SK-N-SH treated with all-trans-retinoic acid at 6 μM for 48 hours (cell line): ENCODE results near the gene SERGEF.
"Not testable (repeated sequence)": the region's sequence is repeated elsewhere in the genome, so short reads cannot be mapped to it uniquely, and the experiment has no call there.

Experiments
- ATAC-seq: fragments of 200-7000 bp; cut with Tn5 transposase; 3 replicates; pipeline ENCODE4 v1.9.1; 2020; ENCODE audit warnings: mild to moderate bottlenecking, moderate library complexity
- BACH2 ChIP-seq: fragments of 250-450 bp; sonication (Bioruptor Pico); IDR thresholded peaks from 2 replicates; pipeline ENCODE4 v1.9.0; 2021; ENCODE audit warnings: mild to moderate bottlenecking, borderline replicate concordance
- ESRRG ChIP-seq: fragments of 250-450 bp; sonication (Bioruptor Pico); IDR thresholded peaks from 2 replicates; pipeline ENCODE4 v1.6.1; 2021; ENCODE audit warnings: mild to moderate bottlenecking
- GLIS3 ChIP-seq: fragments of 250-450 bp; sonication (Bioruptor Pico); IDR thresholded peaks from 2 replicates; pipeline ENCODE4 v1.5.0; 2020; ENCODE audit warnings: mild to moderate bottlenecking, moderate library complexity
- ISL1 ChIP-seq: fragments of 250-450 bp; sonication (Bioruptor Pico); IDR thresholded peaks from 2 replicates; pipeline ENCODE4 v2.1.2; 2022; ENCODE audit warnings: mild to moderate bottlenecking, moderate library complexity
- OSR1 ChIP-seq: fragments of 250-450 bp; sonication (Bioruptor Pico); IDR thresholded peaks from 2 replicates; pipeline ENCODE4 v1.8.0; 2022; ENCODE audit warnings: moderate library complexity, mild to moderate bottlenecking, inconsistent platforms
- PPARA ChIP-seq: fragments of 250-450 bp; sonication (Bioruptor Pico); IDR thresholded peaks from 2 replicates; pipeline ENCODE4 v1.5.0; 2020; ENCODE audit warnings: mild to moderate bottlenecking, borderline replicate concordance
- RARB ChIP-seq: fragments of 250-450 bp; sonication (Bioruptor Pico); IDR thresholded peaks from 2 replicates; pipeline ENCODE4 v1.8.0; 2021; ENCODE audit warnings: mild to moderate bottlenecking, moderate library complexity
- SNAI2 ChIP-seq: fragments of 250-450 bp; sonication (Bioruptor Pico); IDR thresholded peaks from 2 replicates; pipeline ENCODE4 v1.5.0; 2020; ENCODE audit warnings: mild to moderate bottlenecking, moderate library complexity
- TOX ChIP-seq: fragments of 250-450 bp; sonication (Bioruptor Pico); IDR thresholded peaks from 2 replicates; pipeline ENCODE4 v1.8.0; 2021; ENCODE audit warnings: mild to moderate bottlenecking, moderate library complexity, borderline replicate concordance
- ZC3H10 ChIP-seq: fragments of 250-450 bp; sonication (Bioruptor Pico); IDR thresholded peaks from 2 replicates; pipeline ENCODE4 v1.5.1; 2021; ENCODE audit warnings: mild to moderate bottlenecking, moderate library complexity
- ZFP3 ChIP-seq: fragments of 250-450 bp; sonication (Bioruptor Pico); IDR thresholded peaks from 2 replicates; pipeline ENCODE4 v1.5.0; 2020; ENCODE audit warnings: mild to moderate bottlenecking, moderate library complexity
- ZFP30 ChIP-seq: fragments of 450-650 bp; formaldehyde crosslinking; IDR thresholded peaks from 2 replicates; pipeline ENCODE4 v1.5.0; 2022; ENCODE audit warnings: mild to moderate bottlenecking, moderate library complexity
- ZNF565 ChIP-seq: fragments of 450-650 bp; formaldehyde crosslinking; conservative IDR thresholded peaks from 2 replicates; pipeline ENCODE4 v1.5.0; 2020; ENCODE audit warnings: low read depth, mild to moderate bottlenecking, moderate library complexity
- ZNF70 ChIP-seq: fragments of 450-650 bp; formaldehyde crosslinking; IDR thresholded peaks from 2 replicates; pipeline ENCODE4 v1.5.0; 2020; ENCODE audit warnings: mild to moderate bottlenecking, moderate library complexity
- ZNF8 ChIP-seq: fragments of 450-650 bp; formaldehyde crosslinking; IDR thresholded peaks from 2 replicates; pipeline ENCODE4 v1.5.0; 2020; ENCODE audit warnings: mild to moderate bottlenecking, moderate library complexity
- TF ChIP-seq, protein P1 (sequence below): fragments of 250-450 bp; sonication (Bioruptor Pico); IDR thresholded peaks from 2 replicates; pipeline ENCODE4 v1.5.1; 2020; ENCODE audit warnings: low read depth, mild to moderate bottlenecking, moderate library complexity
- TF ChIP-seq, protein P2 (sequence below): fragments of 250-450 bp; sonication (Bioruptor Pico); IDR thresholded peaks from 2 replicates; pipeline ENCODE4 v1.5.0; 2020; ENCODE audit warnings: mild to moderate bottlenecking, moderate library complexity
- TF ChIP-seq, protein P3 (sequence below): fragments of 250-450 bp; sonication (Bioruptor Pico); IDR thresholded peaks from 2 replicates; pipeline ENCODE4 v1.8.0; 2020; ENCODE audit warnings: mild to moderate bottlenecking, moderate library complexity, borderline replicate concordance
- TF ChIP-seq, protein P4 (sequence below): fragments of 250-450 bp; sonication (Bioruptor Pico); IDR thresholded peaks from 2 replicates; pipeline ENCODE4 v1.5.1; 2021; ENCODE audit warnings: mild to moderate bottlenecking, moderate library complexity

SERGEF gene

DNA sequence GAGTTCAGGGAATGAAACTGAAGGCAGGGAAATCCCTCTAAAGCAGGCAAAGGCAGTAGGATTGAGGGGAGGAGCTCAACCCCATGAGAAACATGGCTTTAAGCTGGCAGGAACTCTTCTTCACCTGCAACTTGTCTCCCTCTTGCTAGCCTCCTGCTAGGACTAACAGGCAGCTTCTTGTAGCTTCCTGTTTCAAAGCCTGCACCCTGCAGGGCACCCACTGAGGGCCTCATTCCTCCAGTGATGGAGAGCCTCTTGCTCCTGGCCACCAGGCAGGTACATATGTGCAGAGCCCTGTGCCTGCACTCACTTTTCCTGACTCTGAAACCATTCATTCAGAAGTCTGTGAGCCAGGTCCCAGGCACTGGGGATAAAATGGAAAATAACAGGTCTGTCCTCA lies 137.0 kb downstream of the SERGEF start:
- TF ChIP-seq, protein P1, sequence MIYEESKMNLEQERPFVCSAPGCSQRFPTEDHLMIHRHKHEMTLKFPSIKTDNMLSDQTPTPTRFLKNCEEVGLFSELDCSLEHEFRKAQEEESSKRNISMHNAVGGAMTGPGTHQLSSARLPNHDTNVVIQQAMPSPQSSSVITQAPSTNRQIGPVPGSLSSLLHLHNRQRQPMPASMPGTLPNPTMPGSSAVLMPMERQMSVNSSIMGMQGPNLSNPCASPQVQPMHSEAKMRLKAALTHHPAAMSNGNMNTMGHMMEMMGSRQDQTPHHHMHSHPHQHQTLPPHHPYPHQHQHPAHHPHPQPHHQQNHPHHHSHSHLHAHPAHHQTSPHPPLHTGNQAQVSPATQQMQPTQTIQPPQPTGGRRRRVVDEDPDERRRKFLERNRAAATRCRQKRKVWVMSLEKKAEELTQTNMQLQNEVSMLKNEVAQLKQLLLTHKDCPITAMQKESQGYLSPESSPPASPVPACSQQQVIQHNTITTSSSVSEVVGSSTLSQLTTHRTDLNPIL (CRISPR knock-in tag) = no peak
- TF ChIP-seq GLIS3 (CRISPR knock-in tag) (no peak), ISL1 (CRISPR knock-in tag) (no peak), OSR1 (no peak), RARB (CRISPR knock-in tag) (no peak), TOX (no peak), ZFP30 (no peak), ZNF70 (CRISPR knock-in tag) (no peak)
- TF ChIP-seq, all 23 proteins: peak for 0
- ATAC-seq = no peak

DNA sequence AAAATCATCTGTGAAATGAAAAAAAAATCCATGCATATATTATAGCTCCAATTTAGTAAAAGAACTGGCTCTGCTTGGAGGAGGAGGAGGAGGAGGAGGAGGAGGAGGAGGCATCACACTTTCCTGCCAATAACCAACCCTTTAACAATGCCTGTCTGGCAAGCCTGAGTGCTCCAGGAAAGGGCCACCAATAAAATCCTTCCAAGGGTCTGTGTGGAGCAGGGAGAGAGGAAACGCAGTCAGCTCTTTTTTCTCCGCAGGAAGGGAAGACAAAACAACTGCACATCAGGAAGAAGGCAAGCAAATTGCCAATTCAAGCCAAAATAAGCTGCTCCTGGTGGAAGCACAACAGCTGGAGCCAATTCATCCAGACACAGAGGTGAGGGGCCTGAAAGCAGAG lies 139.3 kb downstream of the SERGEF start:
- no peak for TF ChIP-seq ZNF70 (CRISPR knock-in tag)
- TF ChIP-seq, protein P1 (CRISPR knock-in tag) = no peak
- no peak for TF ChIP-seq TOX
- TF ChIP-seq ZNF8 (CRISPR knock-in tag) = no peak
- TF ChIP-seq ESRRG (CRISPR knock-in tag) = no peak
- ATAC-seq = no peak

DNA sequence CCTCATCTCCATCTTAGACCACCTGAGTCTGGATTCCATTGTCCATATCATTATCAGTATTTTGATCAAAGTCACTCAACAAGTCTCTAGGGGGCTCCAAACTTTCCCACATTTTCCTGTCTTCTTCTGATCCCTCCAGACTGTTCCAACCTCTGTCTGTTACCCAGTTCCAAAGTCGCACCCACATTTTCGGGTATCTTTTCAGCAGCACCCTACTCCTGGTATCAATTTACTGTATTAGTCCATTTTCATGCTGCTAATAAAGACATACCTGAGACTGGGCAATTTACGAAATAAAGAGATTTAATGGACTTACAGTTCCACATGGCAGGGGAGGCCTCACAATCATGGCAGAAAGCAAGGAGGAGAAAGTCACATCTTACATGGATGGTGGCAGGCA lies 144.4 kb downstream of the SERGEF start:
- ATAC-seq = not testable (repeated sequence)

DNA sequence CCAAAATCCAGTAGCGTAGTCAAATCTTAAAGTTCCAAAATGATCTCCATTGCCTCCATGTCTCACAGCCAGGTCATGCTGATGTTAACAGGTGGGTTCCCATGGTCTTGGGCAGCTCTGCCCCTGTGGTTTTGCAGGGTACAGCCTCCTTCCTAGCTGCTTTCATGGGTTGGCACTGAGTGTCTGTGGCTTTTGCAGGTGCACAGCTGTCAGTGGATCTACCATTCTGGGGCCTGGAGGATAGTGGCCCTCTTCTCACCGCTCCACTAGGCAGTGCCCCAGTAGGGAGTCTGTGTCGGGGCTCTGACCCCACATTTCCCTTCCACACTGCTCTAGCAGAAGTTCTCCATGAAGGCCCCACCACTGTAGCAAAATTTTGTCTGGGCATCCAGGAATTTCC lies 145.5 kb downstream of the SERGEF start:
- ATAC-seq = no peak
- TF ChIP-seq OSR1 (no peak), BACH2 (CRISPR knock-in tag) (no peak), ZNF70 (CRISPR knock-in tag) (no peak), ZNF565 (no peak), RARB (CRISPR knock-in tag) (no peak), ZC3H10 (CRISPR knock-in tag) (no peak), ESRRG (CRISPR knock-in tag) (no peak), TOX (no peak), ISL1 (CRISPR knock-in tag) (no peak), ZNF8 (CRISPR knock-in tag) (no peak), SNAI2 (no peak), PPARA (CRISPR knock-in tag) (no peak), ZFP3 (CRISPR knock-in tag) (no peak), ZFP30 (no peak), GLIS3 (CRISPR knock-in tag) (no peak)
- TF ChIP-seq, protein P2, sequence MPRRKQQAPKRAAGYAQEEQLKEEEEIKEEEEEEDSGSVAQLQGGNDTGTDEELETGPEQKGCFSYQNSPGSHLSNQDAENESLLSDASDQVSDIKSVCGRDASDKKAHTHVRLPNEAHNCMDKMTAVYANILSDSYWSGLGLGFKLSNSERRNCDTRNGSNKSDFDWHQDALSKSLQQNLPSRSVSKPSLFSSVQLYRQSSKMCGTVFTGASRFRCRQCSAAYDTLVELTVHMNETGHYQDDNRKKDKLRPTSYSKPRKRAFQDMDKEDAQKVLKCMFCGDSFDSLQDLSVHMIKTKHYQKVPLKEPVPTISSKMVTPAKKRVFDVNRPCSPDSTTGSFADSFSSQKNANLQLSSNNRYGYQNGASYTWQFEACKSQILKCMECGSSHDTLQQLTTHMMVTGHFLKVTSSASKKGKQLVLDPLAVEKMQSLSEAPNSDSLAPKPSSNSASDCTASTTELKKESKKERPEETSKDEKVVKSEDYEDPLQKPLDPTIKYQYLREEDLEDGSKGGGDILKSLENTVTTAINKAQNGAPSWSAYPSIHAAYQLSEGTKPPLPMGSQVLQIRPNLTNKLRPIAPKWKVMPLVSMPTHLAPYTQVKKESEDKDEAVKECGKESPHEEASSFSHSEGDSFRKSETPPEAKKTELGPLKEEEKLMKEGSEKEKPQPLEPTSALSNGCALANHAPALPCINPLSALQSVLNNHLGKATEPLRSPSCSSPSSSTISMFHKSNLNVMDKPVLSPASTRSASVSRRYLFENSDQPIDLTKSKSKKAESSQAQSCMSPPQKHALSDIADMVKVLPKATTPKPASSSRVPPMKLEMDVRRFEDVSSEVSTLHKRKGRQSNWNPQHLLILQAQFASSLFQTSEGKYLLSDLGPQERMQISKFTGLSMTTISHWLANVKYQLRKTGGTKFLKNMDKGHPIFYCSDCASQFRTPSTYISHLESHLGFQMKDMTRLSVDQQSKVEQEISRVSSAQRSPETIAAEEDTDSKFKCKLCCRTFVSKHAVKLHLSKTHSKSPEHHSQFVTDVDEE = no peak
- TF ChIP-seq, protein P3, sequence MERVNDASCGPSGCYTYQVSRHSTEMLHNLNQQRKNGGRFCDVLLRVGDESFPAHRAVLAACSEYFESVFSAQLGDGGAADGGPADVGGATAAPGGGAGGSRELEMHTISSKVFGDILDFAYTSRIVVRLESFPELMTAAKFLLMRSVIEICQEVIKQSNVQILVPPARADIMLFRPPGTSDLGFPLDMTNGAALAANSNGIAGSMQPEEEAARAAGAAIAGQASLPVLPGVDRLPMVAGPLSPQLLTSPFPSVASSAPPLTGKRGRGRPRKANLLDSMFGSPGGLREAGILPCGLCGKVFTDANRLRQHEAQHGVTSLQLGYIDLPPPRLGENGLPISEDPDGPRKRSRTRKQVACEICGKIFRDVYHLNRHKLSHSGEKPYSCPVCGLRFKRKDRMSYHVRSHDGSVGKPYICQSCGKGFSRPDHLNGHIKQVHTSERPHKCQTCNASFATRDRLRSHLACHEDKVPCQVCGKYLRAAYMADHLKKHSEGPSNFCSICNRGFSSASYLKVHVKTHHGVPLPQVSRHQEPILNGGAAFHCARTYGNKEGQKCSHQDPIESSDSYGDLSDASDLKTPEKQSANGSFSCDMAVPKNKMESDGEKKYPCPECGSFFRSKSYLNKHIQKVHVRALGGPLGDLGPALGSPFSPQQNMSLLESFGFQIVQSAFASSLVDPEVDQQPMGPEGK = no peak
- TF ChIP-seq, protein P4, sequence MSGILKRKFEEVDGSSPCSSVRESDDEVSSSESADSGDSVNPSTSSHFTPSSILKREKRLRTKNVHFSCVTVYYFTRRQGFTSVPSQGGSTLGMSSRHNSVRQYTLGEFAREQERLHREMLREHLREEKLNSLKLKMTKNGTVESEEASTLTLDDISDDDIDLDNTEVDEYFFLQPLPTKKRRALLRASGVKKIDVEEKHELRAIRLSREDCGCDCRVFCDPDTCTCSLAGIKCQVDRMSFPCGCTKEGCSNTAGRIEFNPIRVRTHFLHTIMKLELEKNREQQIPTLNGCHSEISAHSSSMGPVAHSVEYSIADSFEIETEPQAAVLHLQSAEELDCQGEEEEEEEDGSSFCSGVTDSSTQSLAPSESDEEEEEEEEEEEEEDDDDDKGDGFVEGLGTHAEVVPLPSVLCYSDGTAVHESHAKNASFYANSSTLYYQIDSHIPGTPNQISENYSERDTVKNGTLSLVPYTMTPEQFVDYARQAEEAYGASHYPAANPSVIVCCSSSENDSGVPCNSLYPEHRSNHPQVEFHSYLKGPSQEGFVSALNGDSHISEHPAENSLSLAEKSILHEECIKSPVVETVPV (CRISPR knock-in tag) = no peak
